ENCODE results near the gene PFKP.
"Not testable (repeated sequence)": the region's sequence is repeated elsewhere in the genome, so short reads cannot be mapped to it uniquely, and the experiment has no call there.

PFKP gene

DNA sequence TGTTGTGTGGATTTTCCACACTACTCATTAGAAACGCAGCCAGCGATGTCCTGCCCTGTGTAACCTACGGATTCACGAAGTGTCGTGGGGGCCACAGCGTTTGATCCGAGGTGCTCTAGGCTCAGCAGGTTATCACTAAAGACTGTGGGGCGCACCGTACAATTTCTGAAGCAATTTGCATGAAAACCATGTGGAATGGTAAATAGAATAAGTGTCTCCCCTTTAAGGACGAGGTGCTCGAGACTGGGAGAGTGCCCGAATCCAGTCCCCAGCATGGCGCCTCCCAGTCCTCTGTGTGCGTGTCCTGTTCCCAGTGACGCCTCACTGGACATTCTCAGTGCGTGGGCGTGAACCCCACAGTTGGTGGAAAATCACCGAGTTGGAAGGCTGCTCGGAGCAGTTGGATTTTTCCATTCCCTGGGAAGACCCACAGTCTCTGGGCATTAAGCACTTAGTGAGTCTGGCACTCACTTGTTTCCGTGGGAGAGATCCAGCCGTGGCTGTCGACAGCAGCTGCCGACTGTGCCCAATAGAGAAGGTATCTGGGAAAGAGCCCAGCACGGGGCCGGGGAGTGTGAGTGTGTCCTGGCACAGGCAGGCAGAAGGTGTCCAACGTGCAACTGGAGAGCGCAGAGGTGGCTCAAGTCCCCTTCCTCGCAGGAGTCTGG lies 37.0 kb downstream of the PFKP start:
- Histone ChIP-seq H3K4me2 (ENCODE audit: low read length) (no peak overlapping the region), H4K20me1 (ENCODE audit: control insufficient read depth, insufficient read depth, low read depth, low read length) (0 out of 2 replicates have a peak, but pooled peaks cover 4% of the 10 kb centered on the region), H3F3A (ENCODE audit: control insufficient read depth, insufficient read depth) (no peaks in the 10 kb centered on the region), H3K27me3 (ENCODE audit: control insufficient read depth, low read length) (no peaks in the 10 kb centered on the region), H3K4me1 (ENCODE audit: control insufficient read depth, low read length) (no peaks in the 10 kb centered on the region), H3K9me2 (replicated peaks; ENCODE audit: control insufficient read depth, low read length) (no peaks in the 10 kb centered on the region), H3K79me2 (ENCODE audit: control insufficient read depth, low read length) (peaks cover 21% of the 10 kb centered on the region), H3K4me3 (ENCODE audit: low read length) (no peak overlapping the region), H3K9me3 (ENCODE audit: control insufficient read depth, insufficient read depth, low read length) (no peaks in the 10 kb centered on the region), H3K27ac (ENCODE audit: low read depth, low read length) (no peak overlapping the region), H3K36me3 (ENCODE audit: control insufficient read depth, low read length) (peaks cover 85% of the 10 kb centered on the region)
- TF ChIP-seq, protein P1, sequence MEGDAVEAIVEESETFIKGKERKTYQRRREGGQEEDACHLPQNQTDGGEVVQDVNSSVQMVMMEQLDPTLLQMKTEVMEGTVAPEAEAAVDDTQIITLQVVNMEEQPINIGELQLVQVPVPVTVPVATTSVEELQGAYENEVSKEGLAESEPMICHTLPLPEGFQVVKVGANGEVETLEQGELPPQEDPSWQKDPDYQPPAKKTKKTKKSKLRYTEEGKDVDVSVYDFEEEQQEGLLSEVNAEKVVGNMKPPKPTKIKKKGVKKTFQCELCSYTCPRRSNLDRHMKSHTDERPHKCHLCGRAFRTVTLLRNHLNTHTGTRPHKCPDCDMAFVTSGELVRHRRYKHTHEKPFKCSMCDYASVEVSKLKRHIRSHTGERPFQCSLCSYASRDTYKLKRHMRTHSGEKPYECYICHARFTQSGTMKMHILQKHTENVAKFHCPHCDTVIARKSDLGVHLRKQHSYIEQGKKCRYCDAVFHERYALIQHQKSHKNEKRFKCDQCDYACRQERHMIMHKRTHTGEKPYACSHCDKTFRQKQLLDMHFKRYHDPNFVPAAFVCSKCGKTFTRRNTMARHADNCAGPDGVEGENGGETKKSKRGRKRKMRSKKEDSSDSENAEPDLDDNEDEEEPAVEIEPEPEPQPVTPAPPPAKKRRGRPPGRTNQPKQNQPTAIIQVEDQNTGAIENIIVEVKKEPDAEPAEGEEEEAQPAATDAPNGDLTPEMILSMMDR (IDR thresholded peaks at IDR 0.05; ENCODE audit: low read depth, low read length, poor library complexity, severe bottlenecking): no peak
- no peak for TF ChIP-seq EZH2phosphoT487 (IDR thresholded peaks at IDR 0.05; ENCODE audit: borderline replicate concordance, low read length)

DNA sequence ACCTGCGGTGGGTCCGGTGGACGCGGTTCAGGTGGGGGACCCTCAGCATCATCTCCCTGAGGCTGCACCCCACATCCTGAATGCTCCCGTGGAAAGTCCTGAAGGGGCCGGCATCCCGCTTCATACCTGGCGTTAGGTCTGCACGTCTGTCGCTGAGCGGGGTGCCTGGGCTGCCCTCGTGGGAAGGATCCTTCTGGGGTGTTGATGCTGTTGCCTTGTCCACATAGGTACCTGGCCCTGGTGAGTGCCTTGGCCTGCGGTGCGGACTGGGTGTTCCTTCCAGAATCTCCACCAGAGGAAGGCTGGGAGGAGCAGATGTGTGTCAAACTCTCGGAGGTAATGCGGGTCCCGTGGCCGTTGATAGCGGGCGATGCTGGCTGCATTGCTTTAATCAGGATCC lies 37.8 kb downstream of the PFKP start:
- TF ChIP-seq EZH2phosphoT487 (IDR thresholded peaks at IDR 0.05; ENCODE audit: borderline replicate concordance, low read length): no peak
- TF ChIP-seq, protein P1 (IDR thresholded peaks at IDR 0.05; ENCODE audit: low read depth, low read length, poor library complexity, severe bottlenecking): no peak
- Histone ChIP-seq H3K27me3 (ENCODE audit: control insufficient read depth, low read length) (no peaks in the 10 kb centered on the region), H4K20me1 (ENCODE audit: control insufficient read depth, insufficient read depth, low read depth, low read length) (0 out of 2 replicates have a peak, but pooled peaks cover 4% of the 10 kb centered on the region), H3K79me2 (ENCODE audit: control insufficient read depth, low read length) (peaks cover 14% of the 10 kb centered on the region), H3K27ac (ENCODE audit: low read depth, low read length) (no peak overlapping the region), H3K4me2 (ENCODE audit: low read length) (no peak overlapping the region), H3K36me3 (ENCODE audit: control insufficient read depth, low read length) (peaks cover 83% of the 10 kb centered on the region), H3F3A (ENCODE audit: control insufficient read depth, insufficient read depth) (no peaks in the 10 kb centered on the region), H3K9me3 (ENCODE audit: control insufficient read depth, insufficient read depth, low read length) (no peaks in the 10 kb centered on the region), H3K4me3 (ENCODE audit: low read length) (no peak overlapping the region), H3K9me2 (replicated peaks; ENCODE audit: control insufficient read depth, low read length) (no peaks in the 10 kb centered on the region), H3K4me1 (ENCODE audit: control insufficient read depth, low read length) (no peaks in the 10 kb centered on the region)

DNA sequence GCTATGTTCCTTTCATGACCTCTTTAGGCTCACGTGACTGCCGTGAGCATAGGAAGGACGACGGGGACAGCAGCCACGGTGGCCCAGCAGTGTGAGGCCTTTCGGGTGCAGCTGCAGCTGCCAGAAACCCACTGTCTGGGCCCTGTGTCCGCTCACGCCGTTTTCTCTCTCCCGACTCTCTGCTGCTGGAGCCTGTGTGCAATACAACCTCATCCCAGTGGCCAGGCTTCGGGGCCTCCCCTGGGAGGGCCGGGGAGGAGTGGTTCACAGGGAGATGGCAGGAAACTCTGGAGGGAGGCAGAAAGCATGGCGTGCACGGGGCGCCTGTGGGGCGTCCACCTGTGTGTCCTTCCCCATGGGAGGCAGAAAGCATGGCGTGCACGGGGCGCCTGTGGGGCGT lies 38.6 kb downstream of the PFKP start:
- Histone ChIP-seq H3K27ac (ENCODE audit: low read depth, low read length) (no peak overlapping the region), H3K4me2 (ENCODE audit: low read length) (no peak overlapping the region)
- TF ChIP-seq, protein P1 (IDR thresholded peaks at IDR 0.05; ENCODE audit: low read depth, low read length, poor library complexity, severe bottlenecking): no peak

DNA sequence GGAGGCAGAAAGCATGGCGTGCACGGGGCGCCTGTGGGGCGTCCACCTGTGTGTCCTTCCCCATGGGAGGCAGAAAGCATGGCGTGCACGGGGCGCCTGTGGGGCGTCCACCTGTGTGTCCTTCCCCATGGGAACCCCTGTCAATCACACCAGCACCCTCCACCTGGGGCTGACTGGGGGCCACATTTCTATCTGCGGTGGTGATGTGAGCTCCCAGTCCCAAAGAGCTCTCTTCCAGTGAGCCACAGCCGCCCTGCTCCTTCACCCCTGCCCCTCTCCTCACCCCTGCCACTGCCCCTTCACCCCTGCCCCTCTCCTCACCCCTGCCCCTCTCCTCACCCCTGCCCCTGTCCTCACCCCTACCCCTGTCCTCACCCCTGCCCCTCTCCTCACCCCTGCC lies 39.0 kb downstream of the PFKP start:
- not testable (repeated sequence) for H3K9me2 ChIP-seq (replicated peaks; ENCODE audit: control insufficient read depth, low read length); H3F3A ChIP-seq (ENCODE audit: control insufficient read depth, insufficient read depth); H3K27ac ChIP-seq (ENCODE audit: low read depth, low read length); H4K20me1 ChIP-seq (ENCODE audit: control insufficient read depth, insufficient read depth, low read depth, low read length); H3K27me3 ChIP-seq (ENCODE audit: control insufficient read depth, low read length); H3K4me3 ChIP-seq (ENCODE audit: low read length); H3K4me2 ChIP-seq (ENCODE audit: low read length); H3K9me3 ChIP-seq (ENCODE audit: control insufficient read depth, insufficient read depth, low read length); H3K79me2 ChIP-seq (ENCODE audit: control insufficient read depth, low read length); H3K4me1 ChIP-seq (ENCODE audit: control insufficient read depth, low read length)
- H3K36me3 ChIP-seq (ENCODE audit: control insufficient read depth, low read length): peaks cover 81% of the 10 kb centered on the region

More for the DNA sequence above, 38.6 kb downstream of the PFKP start:
- 0 out of 2 replicates have a peak, but pooled peaks cover 4% of the 10 kb centered on the region for H4K20me1 ChIP-seq (ENCODE audit: control insufficient read depth, insufficient read depth, low read depth, low read length)
- no peaks in the 10 kb centered on the region for H3K9me3 ChIP-seq (ENCODE audit: control insufficient read depth, insufficient read depth, low read length)
- no peak overlapping the region for H3K4me3 ChIP-seq (ENCODE audit: low read length)
- H3K79me2 ChIP-seq (ENCODE audit: control insufficient read depth, low read length): peaks cover 8% of the 10 kb centered on the region; the same call in 1 of the 2 replicates
- no peaks in the 10 kb centered on the region for H3K27me3 ChIP-seq (ENCODE audit: control insufficient read depth, low read length)
- peaks cover 81% of the 10 kb centered on the region for H3K36me3 ChIP-seq (ENCODE audit: control insufficient read depth, low read length)
- no peaks in the 10 kb centered on the region for H3F3A ChIP-seq (ENCODE audit: control insufficient read depth, insufficient read depth)
- no peaks in the 10 kb centered on the region for H3K9me2 ChIP-seq (replicated peaks; ENCODE audit: control insufficient read depth, low read length)
- no peaks in the 10 kb centered on the region for H3K4me1 ChIP-seq (ENCODE audit: control insufficient read depth, low read length)

All from DOHH2 (cell line).